ENCODE data around the gene ZC3HAV1L. TPM values are rescaled to one million over a fixed set of nuclear protein-coding genes. Genes with fewer than 3 reads are reported as not detected.
"Not testable (repeated sequence)": the region's sequence is repeated elsewhere in the genome, so short reads cannot be mapped to it uniquely, and the experiment has no call there.

The ZC3HAV1L gene
- 10 to 100 TPM; 17.3 to 32.9 (median 29.2) TPM for polyA plus RNA-seq (ENCODE audit: insufficient read length in 3 of 3)
- long read RNA-seq, donor 1, partial matches to known transcripts = 8 of 18 reads
- long read RNA-seq, donor 1, other reads (novel, unspliced or antisense) = 10 of 18 reads
- long read RNA-seq, donor 2, partial matches to known transcripts = 5 of 5 reads
- long read RNA-seq, donor 2, other reads (novel, unspliced or antisense) = 0 of 5 reads
- long read RNA-seq, donor 3, partial matches to known transcripts = 0 of 1 reads
- long read RNA-seq, donor 3, other reads (novel, unspliced or antisense) = 0 of 1 reads
- long read RNA-seq, donor 4, partial matches to known transcripts = 5 of 5 reads
- long read RNA-seq, donor 4, other reads (novel, unspliced or antisense) = 0 of 5 reads
- long read RNA-seq, donor 5 = 0 reads
- long read RNA-seq, donor 6, partial matches to known transcripts = 10 of 27 reads
- long read RNA-seq, donor 6, other reads (novel, unspliced or antisense) = 17 of 27 reads
- long read RNA-seq, donor 7, partial matches to known transcripts = 0 of 1 reads
- long read RNA-seq, donor 7, other reads (novel, unspliced or antisense) = 0 of 1 reads
- long read RNA-seq, donor 8, partial matches to known transcripts = 10 of 10 reads
- long read RNA-seq, donor 8, other reads (novel, unspliced or antisense) = 0 of 10 reads
- long read RNA-seq, donor 9, partial matches to known transcripts = 29 of 34 reads
- long read RNA-seq, donor 9, other reads (novel, unspliced or antisense) = 5 of 34 reads
- long read RNA-seq, donor 10, partial matches to known transcripts = 5 of 5 reads
- long read RNA-seq, donor 10, other reads (novel, unspliced or antisense) = 0 of 5 reads
- long read RNA-seq, donor 11 = 0 reads
- long read RNA-seq, donor 12, partial matches to known transcripts = 10 of 10 reads
- long read RNA-seq, donor 12, other reads (novel, unspliced or antisense) = 0 of 10 reads
- long read RNA-seq, donor 13, partial matches to known transcripts = 14 of 14 reads
- long read RNA-seq, donor 13, other reads (novel, unspliced or antisense) = 0 of 14 reads
- long read RNA-seq, donor 14, partial matches to known transcripts = 10 of 10 reads
- long read RNA-seq, donor 14, other reads (novel, unspliced or antisense) = 0 of 10 reads
- long read RNA-seq, donor 15, partial matches to known transcripts = 18 of 24 reads
- long read RNA-seq, donor 15, other reads (novel, unspliced or antisense) = 6 of 24 reads
- long read RNA-seq, donor 16, partial matches to known transcripts = 17 of 17 reads
- long read RNA-seq, donor 16, other reads (novel, unspliced or antisense) = 0 of 17 reads

GRCh38 chr7:139035586-139036353 lies at the start of gene ZC3HAV1L:
Gene ZC3HAV1L (minus strand): TSS chr7:139036042. CDS start chr7:139036017, 25 bp downstream.
- peak; percentile 86 for DNase-seq

GRCh38 chr7:139084709-139085108 lies 48.9 kb upstream of the ZC3HAV1L start:
- DNase-seq = no peak

- no peak for DNase-seq
Observed at GRCh38 chr7:139081584-139081983, 45.7 kb upstream of the ZC3HAV1L start.

GRCh38 chr7:139080905-139081304 lies 45.1 kb upstream of the ZC3HAV1L start:
- DNase-seq = no peak

GRCh38 chr7:139079861-139080260 lies 44.0 kb upstream of the ZC3HAV1L start:
- no peak for DNase-seq

- no peak for DNase-seq
Observed at GRCh38 chr7:139078911-139079310, 43.1 kb upstream of the ZC3HAV1L start.

- no peak for DNase-seq
Observed at GRCh38 chr7:139078399-139078798, 42.6 kb upstream of the ZC3HAV1L start.

- not testable (repeated sequence) for DNase-seq
Observed at GRCh38 chr7:139077706-139078105, 41.9 kb upstream of the ZC3HAV1L start.

- DNase-seq = no peak
Observed at GRCh38 chr7:139075871-139076686, 40.2 kb upstream of the ZC3HAV1L start.

- peak; percentile 76 for DNase-seq
Observed at GRCh38 chr7:139075031-139075652, 39.3 kb upstream of the ZC3HAV1L start.

GRCh38 chr7:139072796-139073195 lies 37.0 kb upstream of the ZC3HAV1L start:
- DNase-seq = no peak

- no peak for DNase-seq
Observed at GRCh38 chr7:139071680-139072079, 35.8 kb upstream of the ZC3HAV1L start.

- DNase-seq = no peak
Observed at GRCh38 chr7:139068544-139069399, 32.9 kb upstream of the ZC3HAV1L start.

- no peak for DNase-seq
Observed at GRCh38 chr7:139066315-139066714, 30.5 kb upstream of the ZC3HAV1L start.

GRCh38 chr7:139065323-139065722 lies 29.5 kb upstream of the ZC3HAV1L start:
- no peak for DNase-seq

- no peak for DNase-seq
Observed at GRCh38 chr7:139061416-139061815, 25.6 kb upstream of the ZC3HAV1L start.

- no peak for DNase-seq
Observed at GRCh38 chr7:139060695-139061237, 24.9 kb upstream of the ZC3HAV1L start.

GRCh38 chr7:139059905-139060304 lies 24.1 kb upstream of the ZC3HAV1L start:
- no peak for DNase-seq
